ENCODE data around the gene CPED1. TPM values are rescaled to one million over a fixed set of nuclear protein-coding genes. Genes with fewer than 3 reads are reported as not detected.

CPED1 gene
- total RNA-seq, 4 donors from 2014 or later, result 1.9 to 4.4 (median 3.7) TPM

- no peak for DNase-seq (ENCODE audit: low spot score in 2 of 2)
- TF ChIP-seq, protein P1, sequence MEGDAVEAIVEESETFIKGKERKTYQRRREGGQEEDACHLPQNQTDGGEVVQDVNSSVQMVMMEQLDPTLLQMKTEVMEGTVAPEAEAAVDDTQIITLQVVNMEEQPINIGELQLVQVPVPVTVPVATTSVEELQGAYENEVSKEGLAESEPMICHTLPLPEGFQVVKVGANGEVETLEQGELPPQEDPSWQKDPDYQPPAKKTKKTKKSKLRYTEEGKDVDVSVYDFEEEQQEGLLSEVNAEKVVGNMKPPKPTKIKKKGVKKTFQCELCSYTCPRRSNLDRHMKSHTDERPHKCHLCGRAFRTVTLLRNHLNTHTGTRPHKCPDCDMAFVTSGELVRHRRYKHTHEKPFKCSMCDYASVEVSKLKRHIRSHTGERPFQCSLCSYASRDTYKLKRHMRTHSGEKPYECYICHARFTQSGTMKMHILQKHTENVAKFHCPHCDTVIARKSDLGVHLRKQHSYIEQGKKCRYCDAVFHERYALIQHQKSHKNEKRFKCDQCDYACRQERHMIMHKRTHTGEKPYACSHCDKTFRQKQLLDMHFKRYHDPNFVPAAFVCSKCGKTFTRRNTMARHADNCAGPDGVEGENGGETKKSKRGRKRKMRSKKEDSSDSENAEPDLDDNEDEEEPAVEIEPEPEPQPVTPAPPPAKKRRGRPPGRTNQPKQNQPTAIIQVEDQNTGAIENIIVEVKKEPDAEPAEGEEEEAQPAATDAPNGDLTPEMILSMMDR (IDR thresholded peaks at IDR 0.05), result no peak
- TF ChIP-seq POLR2A (IDR thresholded peaks at IDR 0.05), result no peak
- H3K4me3 ChIP-seq (ENCODE audit: low read depth, poor library complexity, severe bottlenecking), result no peak overlapping the region
- intact Hi-C loops (cut with DNase I; ENCODE audit: low total_unique reads), result no loop called here
Measured at GRCh38 chr7:121341933-121342332, 353.4 kb downstream of the CPED1 start.

DNA sequence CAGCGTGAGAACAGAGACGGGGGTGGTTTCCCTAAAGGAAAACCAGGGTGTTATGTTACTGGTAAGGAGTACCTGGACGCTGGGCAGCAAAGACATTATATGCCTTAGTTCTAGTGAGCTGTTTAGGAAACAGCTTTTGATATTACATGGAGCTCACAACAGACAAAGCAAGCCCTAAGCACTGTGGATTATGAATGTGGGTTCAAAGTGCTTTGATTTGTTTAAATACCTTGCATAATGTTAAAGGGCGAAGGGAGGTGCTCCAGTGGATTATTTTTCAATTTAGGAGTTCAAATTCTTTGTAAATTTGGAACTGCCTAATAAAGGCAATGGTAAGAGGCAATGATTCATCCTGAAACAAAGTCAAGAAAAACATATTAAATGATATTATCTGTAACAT lies 354.1 kb downstream of the CPED1 start:
- DNase-seq (ENCODE audit: low spot score in 2 of 2), result no peak
- intact Hi-C loops (cut with DNase I; ENCODE audit: low total_unique reads), result no loop called here
- 84 to 87% methylated on average over 4 of the region's 4 CpGs for WGBS, 2 donors
- TF ChIP-seq POLR2A (IDR thresholded peaks at IDR 0.05), result no peak
- TF ChIP-seq, protein P1 (IDR thresholded peaks at IDR 0.05), result no peak
- no peak overlapping the region for H3K4me3 ChIP-seq (ENCODE audit: low read depth, poor library complexity, severe bottlenecking)

GRCh38 chr7:121343302-121343701 lies 354.8 kb downstream of the CPED1 start:
- no peak for TF ChIP-seq POLR2A (IDR thresholded peaks at IDR 0.05)
- TF ChIP-seq, protein P1 (IDR thresholded peaks at IDR 0.05), result no peak
- intact Hi-C loops (cut with DNase I; ENCODE audit: low total_unique reads), result no loop called here
- DNase-seq (ENCODE audit: low spot score in 2 of 2), result no peak
- 76 to 84% methylated on average over 3 of the region's 3 CpGs for whole genome bisulfite sequencing, 2 donors
- H3K4me3 ChIP-seq (ENCODE audit: low read depth, poor library complexity, severe bottlenecking), result no peak overlapping the region

DNA sequence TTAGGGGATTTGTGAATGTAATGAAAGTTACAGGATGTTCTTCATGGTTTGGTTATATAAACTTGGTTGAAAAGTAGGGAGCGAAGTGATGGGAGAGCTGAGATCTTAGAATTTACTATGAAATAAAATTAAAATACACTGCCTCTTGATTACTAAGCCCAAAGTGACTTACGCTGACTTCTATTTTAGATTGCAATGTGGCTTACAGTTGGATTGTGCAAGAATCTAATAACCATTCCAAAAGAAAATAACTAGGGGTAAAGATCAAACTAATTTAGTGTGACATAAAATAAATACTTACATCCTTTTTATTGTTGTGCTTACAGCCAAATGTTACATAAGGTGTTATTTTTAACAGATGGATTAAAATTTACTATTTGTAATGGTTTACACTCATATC lies 355.6 kb downstream of the CPED1 start:
- WGBS, 2 donors, result 82% methylated on average over 2 of the region's 2 CpGs
- no peak for DNase-seq (ENCODE audit: low spot score in 2 of 2)
- no peak overlapping the region for H3K4me3 ChIP-seq (ENCODE audit: low read depth, poor library complexity, severe bottlenecking)
- intact Hi-C loops (cut with DNase I; ENCODE audit: low total_unique reads), result no loop called here
- TF ChIP-seq, protein P1 (IDR thresholded peaks at IDR 0.05), result no peak
- TF ChIP-seq POLR2A (IDR thresholded peaks at IDR 0.05), result no peak

GRCh38 chr7:121344497-121344896 lies 356.0 kb downstream of the CPED1 start:
- 71 to 77% methylated on average over 1 of the region's 1 CpG for WGBS, 2 donors
- no peak overlapping the region for H3K4me3 ChIP-seq (ENCODE audit: low read depth, poor library complexity, severe bottlenecking)
- TF ChIP-seq POLR2A (IDR thresholded peaks at IDR 0.05), result no peak
- TF ChIP-seq, protein P1 (IDR thresholded peaks at IDR 0.05), result no peak
- intact Hi-C loops (cut with DNase I; ENCODE audit: low total_unique reads), result no loop called here
- no peak for DNase-seq (ENCODE audit: low spot score in 2 of 2)

Other genes with a start within 250 kb of the CPED1 start
- gene TSPAN12, start 130.6 kb upstream of the CPED1 start, total RNA-seq, result 1 to 10 TPM; 1.3 to 4.6 (median 3.3) TPM
- 10 to 100 TPM in 2 of 4 donors, 1 to 10 TPM in 2; 6.6 to 11.4 (median 9.8) TPM for gene ING3, start 37.9 kb upstream of the CPED1 start, total RNA-seq